ENCODE data around the gene CRYBG3.

GRCh38 chr3:97967966-97968365 lies 146.2 kb downstream of the CRYBG3 start:
- TF ChIP-seq CTCF (IDR thresholded peaks at IDR 0.05) (no peak), POLR2A (IDR thresholded peaks at IDR 0.05) (no peak), EP300 (IDR thresholded peaks at IDR 0.05) (no peak)

All from stomach (tissue), 4 donors.